Endothelial cell of umbilical vein (primary cell): ENCODE results near the gene TH. TPM values are rescaled to one million over a fixed set of nuclear protein-coding genes. Genes with fewer than 3 reads are reported as not detected.

ENCODE experiments used
- BruUV-seq: library from RNA; stranded (reverse); fragments of 400-500 nt; replicated peaks from 2 replicates; lab custom pipeline; 2021; lab: Mats Ljungman, UMichigan
- CTCF ChIA-PET: fragments of 300-600, 350-600 bp; sonication (Branson Sonifier 250); formaldehyde crosslinking; loops from one replicate; lab custom pipeline; 2021; ENCODE audit warnings: antibody characterized with exemption, inconsistent platforms; lab: Charles Lee
- POLR2A ChIA-PET: fragments of 300-600, 350-600 bp; sonication (Branson Sonifier 250); formaldehyde crosslinking; loops from one replicate; lab custom pipeline; 2021; ENCODE audit warnings: antibody characterized with exemption, inconsistent platforms; lab: Charles Lee
- DNase-seq: peaks from one replicate; pipeline ENCODE4 v3.0.0-alpha.2; 2011; ENCODE audit warnings: low read depth, low spot score
- FAIRE-seq: peaks from 2 replicates; lab custom pipeline; 2011; peaks lifted over from hg19 to GRCh38; lab: Jason Lieb, UNC
- H2AFZ ChIP-seq: 2 replicates; pipeline ENCODE4 v1.6.0; 2012; ENCODE audit warnings: low read depth, low read length, control low read depth, inconsistent platforms
- H3K27ac ChIP-seq: 2 replicates; pipeline ENCODE4 v1.5.1; 2011; ENCODE audit warnings: low read depth, mild to moderate bottlenecking, control low read depth, low read length, moderate library complexity; ENCODE audit not compliant: insufficient read depth
- H3K27me3 ChIP-seq, 2 experiments: 2 replicates each; pipeline versions ENCODE4 v1.6.0 to v1.6.1; 2011; ENCODE audit warnings: low read length in 2 of 2, mixed read lengths in 1 of 2; ENCODE audit not compliant: control insufficient read depth in 2 of 2, insufficient read depth in 2 of 2
- H3K36me3 ChIP-seq, 2 experiments: 2 replicates in 1 of 2; 3 replicates in 1 of 2; pipeline ENCODE4 v1.5.1; 2011; ENCODE audit warnings: low read length in 2 of 2, mild to moderate bottlenecking in 1 of 2, moderate library complexity in 1 of 2; ENCODE audit not compliant: control insufficient read depth in 2 of 2, insufficient read depth in 2 of 2; ENCODE audit errors: extremely low read depth in 1 of 2
- H3K4me1 ChIP-seq: 3 replicates; pipeline ENCODE4 v1.5.1; 2011; ENCODE audit warnings: mild to moderate bottlenecking, low read length; ENCODE audit not compliant: control insufficient read depth, insufficient read depth; ENCODE audit errors: extremely low read depth
- H3K4me2 ChIP-seq: 2 replicates; pipeline ENCODE4 v1.6.1; 2011; ENCODE audit warnings: low read length, control low read depth, mixed read lengths; ENCODE audit not compliant: insufficient read depth
- H3K4me3 ChIP-seq, 3 experiments: fragments of 200-600 bp in 1 of 3; sonication (generic), shearing (Covaris generic) in 1 of 3; replicated peaks in 1 of 3; 2 replicates each; pipeline ENCODE4 v1.5.1; 2011 to 2016; ENCODE audit warnings: control low read depth in 3 of 3, low read length in 3 of 3, mild to moderate bottlenecking in 2 of 3, inconsistent platforms in 1 of 3, low read depth in 1 of 3, moderate library complexity in 1 of 3; ENCODE audit not compliant: insufficient read depth in 1 of 3
- H3K79me2 ChIP-seq: 2 replicates; pipeline ENCODE4 v1.6.0; 2012; ENCODE audit warnings: low read length, inconsistent platforms; ENCODE audit not compliant: control insufficient read depth, insufficient read depth
- H3K9ac ChIP-seq: replicated peaks from 2 replicates; pipeline ENCODE3; 2011; ENCODE audit warnings: low read length, control low read depth; ENCODE audit not compliant: insufficient read depth; ENCODE audit errors: extremely low read depth
- H3K9me1 ChIP-seq: replicated peaks from 3 replicates; pipeline ENCODE4 v1.6.0; 2011; ENCODE audit warnings: mild to moderate bottlenecking, low read length; ENCODE audit not compliant: control insufficient read depth, insufficient read depth; ENCODE audit errors: extremely low read depth
- H3K9me3 ChIP-seq: replicated peaks from 2 replicates; pipeline ENCODE4 v1.5.1; 2012; ENCODE audit warnings: low read length, inconsistent platforms; ENCODE audit not compliant: control insufficient read depth, insufficient read depth
- H4K20me1 ChIP-seq: replicated peaks from 2 replicates; pipeline ENCODE3; 2011; ENCODE audit warnings: mild to moderate bottlenecking, low read length; ENCODE audit not compliant: control insufficient read depth, insufficient read depth; ENCODE audit errors: extremely low read depth
- FOS ChIP-seq: IDR thresholded peaks from 2 replicates; pipeline ENCODE4 v1.6.1; 2011; ENCODE audit warnings: mild to moderate bottlenecking, low read length, moderate library complexity, borderline replicate concordance; ENCODE audit not compliant: insufficient read depth
- JUN ChIP-seq: IDR thresholded peaks from 2 replicates; pipeline ENCODE4 v1.6.1; 2011; ENCODE audit warnings: borderline replicate concordance, low read depth; ENCODE audit not compliant: insufficient read length, insufficient read depth
- MAX ChIP-seq: IDR thresholded peaks from 2 replicates; pipeline ENCODE4 v1.6.1; 2011; ENCODE audit not compliant: insufficient read depth, insufficient read length
- MYC ChIP-seq: IDR thresholded peaks from one replicate; pipeline ENCODE4 v1.6.1; 2011; ENCODE audit warnings: mild to moderate bottlenecking, low read depth, low read length
- POLR2AphosphoS5 ChIP-seq: IDR thresholded peaks from 2 replicates; pipeline ENCODE4 v1.6.1; 2012; ENCODE audit warnings: low read depth, mild to moderate bottlenecking, control low read depth, low read length, moderate library complexity; ENCODE audit not compliant: insufficient read depth
- dilution Hi-C: fragments of 300-500 bp; cut with MboI; formaldehyde crosslinking; loops from one replicate; pipeline ENCODE4 v1.15.0; 2019; ENCODE audit warnings: low sequenced_read_pairs; ENCODE audit not compliant: extremely low pct_ligation_motif_present
- intact Hi-C: fragments of 100-400 bp; cut with micrococcal nuclease; formaldehyde crosslinking; loops from one replicate; pipeline ENCODE4 v1.10.0; 2022
- polyA plus RNA-seq, 4 experiments: library from polyadenylated mRNA; depleted of rRNA in 3 of 4; stranded (reverse) in 3 of 4; unstranded in 1 of 4; fragments of >200 nt; gene quantifications; 2 replicates each; pipeline versions ENCODE4 v1.2.1 to v1.2.3, GENCODE V29; 2011 to 2012; ENCODE audit warnings: missing spikeins in 1 of 4
- total RNA-seq: library from RNA; stranded (reverse); gene quantifications from 2 replicates; pipeline ENCODE4 v1.2.3, GENCODE V29; 2021
- TF ChIP-seq, protein P1 (sequence below), 2 donors: IDR thresholded peaks; 1 replicate in 1 of 2; 2 replicates in 1 of 2; pipeline ENCODE4 v1.5.1; 2011; ENCODE audit warnings: low read length in 2 of 2, mild to moderate bottlenecking in 2 of 2, moderate library complexity in 2 of 2, control low read depth in 1 of 2, inconsistent platforms in 1 of 2, low read depth in 1 of 2; ENCODE audit not compliant: insufficient read depth in 1 of 2; ENCODE audit errors: extremely low read depth in 1 of 2

TH gene
- total and polyA plus RNA-seq, 2 donors (not counting 3 experiments of a cell fraction or from before 2014, with no cell fraction given), result not detected

DNA sequence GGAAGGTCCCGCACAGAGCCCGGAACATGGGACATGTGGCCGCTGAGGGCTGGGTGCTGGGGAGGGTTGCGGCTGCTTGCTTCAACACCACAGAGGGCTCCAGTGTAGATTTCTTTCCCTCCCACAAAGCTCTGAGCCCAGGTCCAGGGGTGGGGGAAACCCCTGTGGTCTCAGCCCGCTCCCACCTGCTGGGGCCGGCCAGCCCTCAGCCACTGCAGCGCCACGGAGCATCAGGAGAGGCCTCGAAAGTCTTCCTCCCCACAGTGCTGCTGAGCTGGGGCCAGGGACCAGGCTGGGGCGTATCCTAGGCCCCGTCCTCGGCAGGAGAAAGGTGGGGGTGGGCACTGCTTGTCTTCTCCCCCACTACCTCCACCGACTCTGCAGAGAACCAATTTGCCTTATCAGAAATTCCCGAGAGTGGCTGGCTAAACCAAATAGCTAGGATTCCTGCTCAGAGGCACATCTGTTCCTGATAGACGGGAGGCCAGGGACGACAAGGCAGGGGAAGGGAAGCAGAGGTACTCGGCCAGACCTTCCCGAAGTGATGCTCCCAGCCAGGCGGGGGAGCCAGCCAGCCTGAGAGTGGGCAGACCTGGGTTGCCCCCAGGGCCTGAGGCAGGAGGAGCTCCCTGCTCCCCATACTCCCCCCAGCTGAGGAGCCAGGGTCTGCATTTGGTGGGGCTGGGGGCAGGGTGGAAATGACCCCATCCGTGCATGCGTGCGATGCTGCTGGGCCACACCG lies 51.1 kb downstream of the TH start:
- dilution Hi-C loops, result no loop called here
- Histone ChIP-seq H3K9me1 (no peaks in the 10 kb centered on the region), H3K4me1 (no peaks in the 10 kb centered on the region), H3K79me2 (no peaks in the 10 kb centered on the region), H3K36me3 (no peaks in the 10 kb centered on the region), H3K27me3 (peaks cover 0 to 7% of the 10 kb centered on the region in 2 experiments), H2AFZ (no peak overlapping the region), H3K9ac (no peak overlapping the region), H4K20me1 (no peaks in the 10 kb centered on the region), H3K27ac (no peak overlapping the region), H3K4me2 (no peak overlapping the region), H3K4me3 (no peak overlapping the region), H3K9me3 (no peaks in the 10 kb centered on the region)
- ChIA-PET CTCF (interaction anchor here (0.8 kb wide), 1 partner anchor 30 kb away, joined by 4 read pairs; no protein-coding TSS in a partner anchor), POLR2A (no interaction called here)
- no peak for TF ChIP-seq POLR2AphosphoS5
- TF ChIP-seq MAX, result no peak
- TF ChIP-seq, protein P1, sequence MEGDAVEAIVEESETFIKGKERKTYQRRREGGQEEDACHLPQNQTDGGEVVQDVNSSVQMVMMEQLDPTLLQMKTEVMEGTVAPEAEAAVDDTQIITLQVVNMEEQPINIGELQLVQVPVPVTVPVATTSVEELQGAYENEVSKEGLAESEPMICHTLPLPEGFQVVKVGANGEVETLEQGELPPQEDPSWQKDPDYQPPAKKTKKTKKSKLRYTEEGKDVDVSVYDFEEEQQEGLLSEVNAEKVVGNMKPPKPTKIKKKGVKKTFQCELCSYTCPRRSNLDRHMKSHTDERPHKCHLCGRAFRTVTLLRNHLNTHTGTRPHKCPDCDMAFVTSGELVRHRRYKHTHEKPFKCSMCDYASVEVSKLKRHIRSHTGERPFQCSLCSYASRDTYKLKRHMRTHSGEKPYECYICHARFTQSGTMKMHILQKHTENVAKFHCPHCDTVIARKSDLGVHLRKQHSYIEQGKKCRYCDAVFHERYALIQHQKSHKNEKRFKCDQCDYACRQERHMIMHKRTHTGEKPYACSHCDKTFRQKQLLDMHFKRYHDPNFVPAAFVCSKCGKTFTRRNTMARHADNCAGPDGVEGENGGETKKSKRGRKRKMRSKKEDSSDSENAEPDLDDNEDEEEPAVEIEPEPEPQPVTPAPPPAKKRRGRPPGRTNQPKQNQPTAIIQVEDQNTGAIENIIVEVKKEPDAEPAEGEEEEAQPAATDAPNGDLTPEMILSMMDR (IDR thresholded peaks at IDR 0.05; ENCODE audit: extremely low read depth in 1 of 2, insufficient read depth in 1 of 2, low read depth in 1 of 2, low read length in 2 of 2), result no peak
- no peak for TF ChIP-seq MYC
- TF ChIP-seq FOS, result no peak
- no peak for TF ChIP-seq JUN
- no TSS peak for BruUV-seq
- no peak for FAIRE-seq
- intact Hi-C loops, result no loop called here
- DNase-seq, result no peak
